Measurements from ENCODE around the gene CCNA2. TPM values are rescaled to one million over a fixed set of nuclear protein-coding genes. Genes with fewer than 3 reads are reported as not detected.

Gene CCNA2
- total and polyA plus RNA-seq, 2 experiments from 2014 or later = 15.1 to 21.6 TPM

GRCh38 chr4:121861426-121861825, 37.7 kb upstream of the CCNA2 start:
- Histone ChIP-seq H3K4me3 (no peak overlapping the region), H3K9me3 (ENCODE audit: low read depth) (no peaks in the 10 kb centered on the region), H3K36me3 (replicated peaks; ENCODE audit: insufficient read depth, low read depth) (no peaks in the 10 kb centered on the region), H3K9me2 (replicated peaks; ENCODE audit: insufficient read depth) (no peaks in the 10 kb centered on the region), H3K27ac (no peak overlapping the region), H4K20me1 (ENCODE audit: insufficient read depth, poor library complexity, severe bottlenecking) (no peaks in the 10 kb centered on the region), H3K4me1 (ENCODE audit: insufficient read depth) (no peaks in the 10 kb centered on the region), H3K27me3 (no peaks in the 10 kb centered on the region), H3K4me2 (no peak overlapping the region), H2AFZ (no peak overlapping the region), H3K79me2 (no peaks in the 10 kb centered on the region)
- WGBS (ENCODE audit: low lambda C conversion rate, missing lambda C conversion rate) = 91% methylated on average over 2 of the region's 2 CpGs
- no peak for DNase-seq (ENCODE audit: low spot score)
- TF ChIP-seq EZH2phosphoT487 (IDR thresholded peaks at IDR 0.05; ENCODE audit: low read depth, severe bottlenecking, unreplicated experiment) (no peak), CTCF (IDR thresholded peaks at IDR 0.05; ENCODE audit: poor library complexity) (no peak), EZH2 (IDR thresholded peaks at IDR 0.05; ENCODE audit: borderline replicate concordance) (no peak)

- Histone ChIP-seq H3K9me2 (replicated peaks; ENCODE audit: insufficient read depth) (no peaks in the 10 kb centered on the region), H3K36me3 (replicated peaks; ENCODE audit: insufficient read depth, low read depth) (no peaks in the 10 kb centered on the region), H3K4me2 (no peak overlapping the region), H3K4me3 (no peak overlapping the region), H3K27me3 (no peaks in the 10 kb centered on the region), H3K9me3 (ENCODE audit: low read depth) (no peaks in the 10 kb centered on the region), H2AFZ (no peak overlapping the region), H3K79me2 (no peaks in the 10 kb centered on the region), H4K20me1 (ENCODE audit: insufficient read depth, poor library complexity, severe bottlenecking) (no peaks in the 10 kb centered on the region), H3K27ac (no peak overlapping the region), H3K4me1 (ENCODE audit: insufficient read depth) (no peaks in the 10 kb centered on the region)
- TF ChIP-seq EZH2 (IDR thresholded peaks at IDR 0.05; ENCODE audit: borderline replicate concordance) = no peak
- TF ChIP-seq CTCF (IDR thresholded peaks at IDR 0.05; ENCODE audit: poor library complexity) = no peak
- TF ChIP-seq EZH2phosphoT487 (IDR thresholded peaks at IDR 0.05; ENCODE audit: low read depth, severe bottlenecking, unreplicated experiment) = no peak
- no peak for DNase-seq (ENCODE audit: low spot score)
These were observed 36.4 kb upstream of the CCNA2 start for GRCh38 chr4:121860121-121860520.

GRCh38 chr4:121851354-121851753, 27.7 kb upstream of the CCNA2 start:
- Histone ChIP-seq H3K79me2 (no peaks in the 10 kb centered on the region), H3K9me2 (replicated peaks; ENCODE audit: insufficient read depth) (no peaks in the 10 kb centered on the region), H3K36me3 (replicated peaks; ENCODE audit: insufficient read depth, low read depth) (no peaks in the 10 kb centered on the region), H3K9me3 (ENCODE audit: low read depth) (no peaks in the 10 kb centered on the region), H4K20me1 (ENCODE audit: insufficient read depth, poor library complexity, severe bottlenecking) (no peaks in the 10 kb centered on the region), H3K4me3 (no peak overlapping the region), H3K4me2 (no peak overlapping the region), H3K4me1 (ENCODE audit: insufficient read depth) (no peaks in the 10 kb centered on the region), H3K27ac (no peak overlapping the region), H3K27me3 (no peaks in the 10 kb centered on the region), H2AFZ (no peak overlapping the region)
- 97% methylated on average over 1 of the region's 1 CpG for WGBS (ENCODE audit: low lambda C conversion rate, missing lambda C conversion rate)
- TF ChIP-seq CTCF (IDR thresholded peaks at IDR 0.05; ENCODE audit: poor library complexity) (no peak), EZH2phosphoT487 (IDR thresholded peaks at IDR 0.05; ENCODE audit: low read depth, severe bottlenecking, unreplicated experiment) (no peak), EZH2 (IDR thresholded peaks at IDR 0.05; ENCODE audit: borderline replicate concordance) (no peak)
- DNase-seq (ENCODE audit: low spot score) = no peak

- Histone ChIP-seq H3K27me3 (no peaks in the 10 kb centered on the region), H3K9me3 (ENCODE audit: low read depth) (no peaks in the 10 kb centered on the region), H3K4me2 (no peak overlapping the region), H3K4me3 (no peak overlapping the region), H3K79me2 (no peaks in the 10 kb centered on the region), H3K36me3 (replicated peaks; ENCODE audit: insufficient read depth, low read depth) (no peaks in the 10 kb centered on the region), H3K27ac (no peak overlapping the region), H3K9me2 (replicated peaks; ENCODE audit: insufficient read depth) (no peaks in the 10 kb centered on the region), H4K20me1 (ENCODE audit: insufficient read depth, poor library complexity, severe bottlenecking) (no peaks in the 10 kb centered on the region), H3K4me1 (ENCODE audit: insufficient read depth) (no peaks in the 10 kb centered on the region), H2AFZ (no peak overlapping the region)
- 88% methylated on average over 6 of the region's 6 CpGs for WGBS (ENCODE audit: low lambda C conversion rate, missing lambda C conversion rate)
- TF ChIP-seq EZH2 (IDR thresholded peaks at IDR 0.05; ENCODE audit: borderline replicate concordance) (no peak), EZH2phosphoT487 (IDR thresholded peaks at IDR 0.05; ENCODE audit: low read depth, severe bottlenecking, unreplicated experiment) (no peak), CTCF (IDR thresholded peaks at IDR 0.05; ENCODE audit: poor library complexity) (no peak)
- DNase-seq (ENCODE audit: low spot score) = no peak
These were observed 23.0 kb upstream of the CCNA2 start for GRCh38 chr4:121846662-121847061.

All from hepatocyte (in vitro differentiated cells).